Natural killer cell treated with Interleukin-12 subunit alpha and Interleukin-12 subunit beta and Interleukin-15 and Interleukin-18, amount 100 ng/mL, for 72 hours (primary cell): Measurements from ENCODE around the gene DHX30. TPM values are rescaled to one million over a fixed set of nuclear protein-coding genes. Genes with fewer than 3 reads are reported as not detected.
"Not testable (repeated sequence)": the region's sequence is repeated elsewhere in the genome, so short reads cannot be mapped to it uniquely, and the experiment has no call there.

Source experiments
- ATAC-seq, 2 donors: fragments of 150-1000 bp; cut with Tn5 transposase in 1 of 2; sonication (Bioruptor Pico), chemical (Tn5 transposase) in 1 of 2; 2 replicates each; pipeline ENCODE4 v1.10.0; 2021
- DNase-seq: peaks from one replicate; pipeline ENCODE4 v3.0.0; 2022; ENCODE audit warnings: low spot score
- H3K27ac Mint-ChIP-seq, 2 donors: 1 replicate in 1 of 2; 2 replicates in 1 of 2; pipeline ENCODE4 v1.8.0; 2022; ENCODE audit warnings: mixed read lengths in 2 of 2, mild to moderate bottlenecking in 1 of 2, moderate library complexity in 1 of 2
- H3K27me3 Mint-ChIP-seq, 2 donors: 1 replicate in 1 of 2; 2 replicates in 1 of 2; pipeline ENCODE4 v1.8.0; 2022; ENCODE audit warnings: mixed read lengths in 2 of 2
- H3K36me3 Mint-ChIP-seq: one replicate; pipeline ENCODE4 v1.8.0; 2022; ENCODE audit warnings: mixed read lengths
- H3K4me1 Mint-ChIP-seq, 2 donors: 1 replicate in 1 of 2; 2 replicates in 1 of 2; pipeline ENCODE4 v1.8.0; 2022; ENCODE audit warnings: low read depth in 2 of 2, mixed read lengths in 2 of 2, mild to moderate bottlenecking in 1 of 2
- H3K4me3 Mint-ChIP-seq: one replicate; pipeline ENCODE4 v1.8.0; 2022; ENCODE audit warnings: mixed read lengths
- H3K9me3 Mint-ChIP-seq: 2 replicates; pipeline ENCODE4 v1.8.0; 2022; ENCODE audit warnings: mixed read lengths
- total RNA-seq, 2 donors: library from RNA; stranded (reverse); gene quantifications; one replicate each; pipeline ENCODE4 v1.2.3, GENCODE V29; 2022

The DHX30 gene
- total RNA-seq: 100 to 1,000 TPM; 101 to 177 TPM

DNA sequence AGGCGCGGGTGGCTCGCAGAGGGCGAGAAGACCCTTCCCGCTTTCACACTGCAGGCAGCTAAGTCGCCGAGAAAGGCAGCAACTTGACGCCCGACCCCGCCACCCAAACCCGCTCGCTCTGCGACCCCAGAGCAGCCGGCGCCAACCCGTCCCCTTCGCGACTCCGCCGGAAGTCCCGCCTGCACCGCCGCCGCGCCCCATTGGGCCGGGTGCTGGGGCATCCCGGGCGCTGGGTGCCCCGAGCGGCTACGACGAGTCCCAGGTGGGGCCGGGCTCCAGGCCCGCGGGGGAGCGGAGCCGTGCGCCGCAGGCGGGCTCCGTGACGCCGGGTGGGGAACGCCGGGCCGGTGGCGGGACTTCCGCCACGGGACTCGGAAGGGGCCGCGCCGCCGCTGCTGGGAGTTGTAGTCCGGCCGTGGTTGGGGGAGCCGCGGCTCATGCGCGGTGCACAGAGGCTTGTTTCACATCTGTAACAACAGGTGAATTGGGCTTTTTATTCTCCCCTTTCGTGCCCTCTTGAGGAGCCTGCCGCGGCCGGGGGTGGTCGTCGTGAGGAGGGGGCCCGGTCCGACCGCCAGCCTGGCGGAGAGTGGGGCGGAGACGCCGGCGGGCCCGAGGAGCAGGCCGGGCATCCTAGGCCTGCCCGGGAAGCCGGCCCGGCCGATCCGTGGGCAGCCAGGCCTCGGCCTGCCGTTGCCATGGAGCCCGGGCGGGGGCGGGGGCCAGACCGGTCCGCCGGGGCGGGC lies at the start of gene DHX30:
Gene DHX30, plus strand, starts transcription at position 405 of the 746 bp plus-strand sequence. CDS start 7,546 bp downstream, outside the sequence.
- ATAC-seq (peak; percentile 94 to 96), DNase-seq (peak; percentile 89)
- Mint-ChIP-seq H3K27ac (peak within 1 kb of the TSS; percentile 89 to 95), H3K9me3 (no peaks in the 10 kb centered on the region), H3K27me3 (no peaks in the 10 kb centered on the region), H3K4me1 (peaks cover 12 to 16% of the 10 kb centered on the region in 2 donors), H3K4me3 (peak within 1 kb of the TSS; percentile 98), H3K36me3 (no peaks in the 10 kb centered on the region)

- H3K4me1 Mint-ChIP-seq: peaks cover 5 to 8% of the 10 kb centered on the region in 2 donors
- DNase-seq (no peak), ATAC-seq (no peak)
- H3K4me3 Mint-ChIP-seq: no peak overlapping the region
- H3K27ac Mint-ChIP-seq: no peak overlapping the region
- H3K27me3 Mint-ChIP-seq: no peaks in the 10 kb centered on the region
- H3K36me3 Mint-ChIP-seq: peaks cover 4% of the 10 kb centered on the region
- no peaks in the 10 kb centered on the region for H3K9me3 Mint-ChIP-seq
Measured at GRCh38 chr3:47758261-47759025, 44.5 kb upstream of the DHX30 start.

DNA sequence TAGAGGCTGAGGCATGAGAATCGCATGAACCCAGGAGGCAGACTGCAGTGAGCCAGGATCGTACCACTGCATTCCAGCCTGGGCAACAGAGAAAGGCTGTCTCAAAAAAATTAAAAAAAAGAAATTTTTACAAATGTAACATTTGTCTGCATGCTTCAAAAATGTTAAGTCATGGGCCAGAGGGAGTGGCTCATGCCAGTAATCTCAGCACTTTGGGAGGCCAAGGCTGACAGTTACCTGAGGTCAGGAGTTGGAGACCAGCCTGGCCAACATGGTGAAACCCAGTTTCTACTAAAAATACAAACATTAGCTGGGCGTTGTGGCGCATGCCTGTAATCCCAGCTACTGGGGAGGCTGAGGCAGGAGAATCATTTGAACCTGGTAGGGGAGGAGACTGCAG lies 42.7 kb upstream of the DHX30 start:
- H3K9me3 Mint-ChIP-seq, H3K4me3 Mint-ChIP-seq, H3K4me1 Mint-ChIP-seq, H3K27me3 Mint-ChIP-seq, DNase-seq, H3K27ac Mint-ChIP-seq, H3K36me3 Mint-ChIP-seq, ATAC-seq: not testable (repeated sequence)

DNA sequence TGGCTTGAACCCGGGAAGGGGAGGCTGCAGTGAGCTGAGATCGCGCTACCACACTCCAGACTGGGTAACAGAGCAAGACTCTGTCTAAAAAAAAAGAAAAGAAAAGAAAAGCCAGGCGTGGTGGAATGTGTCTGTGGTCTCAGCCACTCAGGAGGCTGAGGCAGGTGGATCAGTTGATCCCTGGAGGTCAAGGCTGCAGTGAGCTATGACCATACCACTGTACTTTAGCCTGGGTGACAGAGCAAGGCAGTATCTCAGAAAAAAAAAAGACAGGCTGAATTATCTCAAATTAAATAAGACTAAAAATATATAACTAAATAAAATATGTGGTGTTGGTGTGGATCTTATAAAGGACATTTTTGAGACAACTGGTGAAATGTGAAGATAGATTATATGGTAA lies 41.9 kb upstream of the DHX30 start:
- DNase-seq (no peak), ATAC-seq (no peak)
- Mint-ChIP-seq H3K9me3 (no peaks in the 10 kb centered on the region), H3K27me3 (no peaks in the 10 kb centered on the region), H3K36me3 (peaks cover 4% of the 10 kb centered on the region), H3K4me1 (peaks cover 5 to 8% of the 10 kb centered on the region in 2 donors), H3K27ac (peak overlapping the region in 1 of 2 donors; percentile 41), H3K4me3 (no peak overlapping the region)

GRCh38 chr3:47762233-47762632 lies 40.7 kb upstream of the DHX30 start:
- DNase-seq (no peak), ATAC-seq (no peak)
- no peak overlapping the region for H3K4me3 Mint-ChIP-seq
- no peaks in the 10 kb centered on the region for H3K36me3 Mint-ChIP-seq
- H3K27ac Mint-ChIP-seq: peak overlapping the region in 1 of 2 donors; percentile 39
- H3K4me1 Mint-ChIP-seq: peaks cover 4 to 5% of the 10 kb centered on the region in 2 donors
- H3K9me3 Mint-ChIP-seq: no peaks in the 10 kb centered on the region
- H3K27me3 Mint-ChIP-seq: no peaks in the 10 kb centered on the region

GRCh38 chr3:47766186-47766585 lies 36.8 kb upstream of the DHX30 start:
- ATAC-seq: no peak
- Mint-ChIP-seq H3K27ac (no peak overlapping the region), H3K27me3 (no peaks in the 10 kb centered on the region), H3K36me3 (peaks cover 3% of the 10 kb centered on the region), H3K9me3 (no peaks in the 10 kb centered on the region), H3K4me1 (peaks cover 5 to 7% of the 10 kb centered on the region in 2 donors), H3K4me3 (no peak overlapping the region)
- no peak for DNase-seq

DNA sequence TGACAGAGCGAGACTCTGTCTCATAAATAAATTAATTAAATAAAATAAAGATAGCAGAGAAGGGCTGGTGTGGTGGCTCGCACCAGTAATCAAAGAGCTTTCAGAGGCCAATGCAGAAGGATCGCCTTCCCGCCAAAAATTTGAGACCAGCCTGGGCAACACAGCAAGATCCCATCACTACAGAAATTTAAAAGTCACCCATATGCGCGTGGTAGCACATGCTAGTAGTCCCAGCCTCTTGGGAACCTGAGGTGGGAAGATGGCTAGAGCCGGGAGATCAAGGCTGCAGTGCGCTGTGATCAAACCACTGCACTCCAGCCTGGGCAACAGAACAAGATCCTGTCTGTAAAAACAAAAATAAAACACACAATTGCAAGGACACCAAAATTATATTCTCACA lies 30.9 kb upstream of the DHX30 start:
- Mint-ChIP-seq H3K4me1 (peaks cover 10% of the 10 kb centered on the region in 2 donors), H3K9me3 (no peaks in the 10 kb centered on the region), H3K27ac (no peak overlapping the region), H3K36me3 (peaks cover 6% of the 10 kb centered on the region), H3K4me3 (no peak overlapping the region), H3K27me3 (no peaks in the 10 kb centered on the region)
- DNase-seq (no peak), ATAC-seq (no peak)

DNA sequence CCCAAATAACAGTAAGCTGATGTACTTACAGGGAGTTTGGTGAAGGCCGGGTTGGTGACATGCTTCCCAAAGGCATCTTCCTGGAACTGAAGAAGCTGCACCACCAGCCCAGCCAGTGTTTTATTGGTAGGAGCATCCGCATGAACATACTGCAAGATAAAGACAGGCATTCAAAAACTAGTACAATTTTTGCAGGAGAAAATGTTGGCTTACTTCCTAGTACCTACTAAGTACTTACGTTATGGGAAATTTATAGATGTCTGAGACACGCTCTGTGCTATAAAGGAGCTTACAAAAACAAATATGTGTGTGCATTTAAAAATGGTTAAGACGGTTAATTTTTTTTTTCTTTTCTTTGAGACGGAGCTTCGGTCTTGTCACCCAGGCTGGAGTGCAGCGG lies 30.1 kb upstream of the DHX30 start:
- Mint-ChIP-seq H3K27ac (no peak overlapping the region), H3K4me1 (peaks cover 10% of the 10 kb centered on the region in 2 donors), H3K36me3 (peaks cover 6% of the 10 kb centered on the region), H3K9me3 (no peaks in the 10 kb centered on the region), H3K27me3 (no peaks in the 10 kb centered on the region), H3K4me3 (no peak overlapping the region)
- no peak for DNase-seq
- no peak for ATAC-seq

- no peaks in the 10 kb centered on the region for H3K27me3 Mint-ChIP-seq
- peaks cover 6% of the 10 kb centered on the region for H3K36me3 Mint-ChIP-seq
- H3K9me3 Mint-ChIP-seq: no peaks in the 10 kb centered on the region
- peaks cover 25 to 33% of the 10 kb centered on the region in 2 donors for H3K4me1 Mint-ChIP-seq
- ATAC-seq: no peak
- no peak overlapping the region for H3K4me3 Mint-ChIP-seq
- DNase-seq: no peak
- H3K27ac Mint-ChIP-seq: no peak overlapping the region
Measured at GRCh38 chr3:47778746-47779145, 24.2 kb upstream of the DHX30 start.

DNA sequence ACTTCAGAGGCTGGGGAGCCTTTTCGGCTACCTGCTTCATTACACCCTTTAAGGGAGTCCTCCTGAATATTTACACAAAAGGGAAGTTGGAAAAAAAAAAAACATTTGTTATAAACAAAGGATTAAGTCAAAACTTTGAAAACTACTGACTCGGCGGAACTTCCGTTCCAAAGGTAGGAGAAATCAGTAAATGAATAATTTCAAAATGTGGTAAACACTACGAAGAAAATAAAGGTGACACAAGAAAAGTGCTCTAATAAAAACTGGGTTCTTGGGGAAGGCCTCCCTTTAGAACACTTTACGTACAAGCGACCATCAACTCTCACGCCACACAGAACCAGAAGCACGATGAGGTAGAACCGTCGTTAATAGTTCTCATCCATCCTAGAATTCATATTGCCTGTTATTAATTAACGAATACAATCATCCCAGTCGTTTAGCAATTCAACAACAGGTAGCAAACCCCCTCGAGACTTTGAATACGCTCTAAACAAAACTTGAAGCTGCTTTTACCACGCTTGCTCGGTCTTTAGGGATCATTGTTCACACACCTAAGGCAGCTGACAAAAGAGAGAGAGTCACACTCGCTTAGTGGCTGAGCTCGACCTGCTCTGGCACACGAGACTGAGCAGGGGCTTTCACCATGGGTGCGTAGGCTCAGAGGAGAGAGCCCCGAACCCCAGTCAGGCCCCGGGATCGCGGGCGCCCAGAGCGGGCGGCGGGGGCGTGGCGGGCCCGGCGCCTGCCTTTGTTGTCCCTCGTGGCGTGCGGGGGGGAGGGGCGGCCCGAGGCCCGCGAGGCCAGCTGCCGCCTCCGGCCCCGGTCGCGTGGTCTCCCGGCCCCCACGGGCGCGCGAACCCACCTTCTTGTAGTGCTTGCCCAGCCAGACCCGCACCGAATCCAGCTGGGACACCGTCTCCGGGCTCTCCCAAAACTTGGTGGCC lies 21.9 kb upstream of the DHX30 start:
- Mint-ChIP-seq H3K27me3 (no peaks in the 10 kb centered on the region), H3K4me3 (peak overlapping the region; percentile 96), H3K27ac (peak overlapping the region; percentile 94 to 95), H3K9me3 (no peaks in the 10 kb centered on the region), H3K4me1 (peaks cover 20 to 27% of the 10 kb centered on the region in 2 donors), H3K36me3 (peaks cover 6% of the 10 kb centered on the region)
- peak; percentile 63 to 72 for ATAC-seq
- DNase-seq: peak; percentile 78

- H3K4me1 Mint-ChIP-seq: peaks cover 20 to 27% of the 10 kb centered on the region in 2 donors
- ATAC-seq: peak; percentile 97
- H3K9me3 Mint-ChIP-seq: no peaks in the 10 kb centered on the region
- H3K27me3 Mint-ChIP-seq: no peaks in the 10 kb centered on the region
- peak; percentile 99 for DNase-seq
- H3K4me3 Mint-ChIP-seq: peak within 1 kb of the TSS; percentile 96
- peaks cover 6% of the 10 kb centered on the region for H3K36me3 Mint-ChIP-seq
- H3K27ac Mint-ChIP-seq: peak within 1 kb of the TSS; percentile 94 to 97
Measured at GRCh38 chr3:47781685-47782445, 21.1 kb upstream of the DHX30 start, which contains the start of gene SMARCC1. SMARCC1 (minus strand) TSS chr3:47781893; CDS start chr3:47781797, 96 bp downstream.

DNA sequence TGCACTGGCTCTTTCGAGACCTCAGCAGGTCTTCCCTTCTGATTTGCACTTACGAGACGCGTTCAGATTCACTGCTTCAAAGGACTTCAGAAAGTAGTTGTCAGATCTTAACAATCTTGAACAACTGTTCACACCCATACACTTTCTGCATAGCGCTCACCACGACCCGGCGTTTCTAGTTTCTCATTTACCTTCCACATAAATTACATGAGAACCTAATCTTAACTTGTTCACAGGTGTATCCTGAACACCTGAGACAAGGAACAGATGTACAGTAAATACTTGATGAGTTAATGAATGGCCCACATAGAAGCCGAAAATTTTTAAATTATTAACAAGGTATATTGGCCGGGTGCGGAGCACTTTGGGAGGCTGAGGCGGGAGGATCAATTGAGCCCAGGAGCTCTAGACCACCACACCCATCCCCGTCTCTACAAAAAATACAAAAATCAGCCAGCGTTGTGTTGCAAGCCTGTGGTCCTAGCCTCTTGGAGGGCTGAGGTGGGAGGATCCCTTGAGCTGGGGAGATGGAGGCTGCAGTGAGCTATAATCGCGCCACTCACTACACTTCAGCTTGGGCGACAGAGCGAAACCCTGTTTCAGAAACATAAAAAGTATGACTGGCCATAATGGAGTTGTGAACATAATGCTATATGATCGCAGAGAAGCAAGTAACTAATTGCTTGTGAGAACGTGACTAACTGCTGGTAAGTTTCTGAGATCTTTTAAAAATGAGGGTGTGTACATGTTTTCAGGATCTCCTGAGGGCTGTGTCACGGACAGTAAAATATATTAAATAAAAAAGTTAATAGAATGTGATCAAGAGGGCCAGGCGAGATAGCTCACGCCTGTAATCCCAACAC lies 20.3 kb upstream of the DHX30 start:
- H3K4me3 Mint-ChIP-seq: peak overlapping the region; percentile 88
- H3K4me1 Mint-ChIP-seq: peaks cover 20 to 27% of the 10 kb centered on the region in 2 donors
- ATAC-seq (no peak), DNase-seq (no peak)
- no peaks in the 10 kb centered on the region for H3K27me3 Mint-ChIP-seq
- H3K9me3 Mint-ChIP-seq: no peaks in the 10 kb centered on the region
- peaks cover 6% of the 10 kb centered on the region for H3K36me3 Mint-ChIP-seq
- H3K27ac Mint-ChIP-seq: peak overlapping the region; percentile 94 to 97
